HG03139 (cell line): ENCODE measurements around the gene CAPN12.
"Not testable (repeated sequence)": the region's sequence is repeated elsewhere in the genome, so short reads cannot be mapped to it uniquely, and the experiment has no call there.

Experiments
- ATAC-seq: cut with Tn5 transposase; IDR thresholded peaks from one replicate; pipeline ENCODE4 v1.9.1; 2021; ENCODE audit not compliant: unreplicated experiment

The CAPN12 gene

DNA sequence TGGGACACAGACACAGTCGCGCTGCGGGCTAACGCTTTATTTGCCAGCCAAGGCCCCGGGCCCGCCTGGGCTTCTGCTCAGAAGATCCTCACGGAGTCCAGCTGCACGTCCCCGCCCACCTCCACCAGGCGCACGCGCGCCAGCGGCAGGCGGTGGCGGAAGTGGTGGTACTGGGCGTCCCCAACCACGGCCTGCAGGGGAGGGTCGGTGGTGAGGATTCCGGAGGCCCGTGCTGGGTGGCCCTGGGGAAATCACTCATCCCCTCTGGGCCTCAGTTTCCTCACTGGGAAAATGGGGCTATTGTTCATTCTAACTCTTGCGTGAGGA is 26.6 kb upstream of the CAPN12 start:
- ATAC-seq = peak; percentile 59

DNA sequence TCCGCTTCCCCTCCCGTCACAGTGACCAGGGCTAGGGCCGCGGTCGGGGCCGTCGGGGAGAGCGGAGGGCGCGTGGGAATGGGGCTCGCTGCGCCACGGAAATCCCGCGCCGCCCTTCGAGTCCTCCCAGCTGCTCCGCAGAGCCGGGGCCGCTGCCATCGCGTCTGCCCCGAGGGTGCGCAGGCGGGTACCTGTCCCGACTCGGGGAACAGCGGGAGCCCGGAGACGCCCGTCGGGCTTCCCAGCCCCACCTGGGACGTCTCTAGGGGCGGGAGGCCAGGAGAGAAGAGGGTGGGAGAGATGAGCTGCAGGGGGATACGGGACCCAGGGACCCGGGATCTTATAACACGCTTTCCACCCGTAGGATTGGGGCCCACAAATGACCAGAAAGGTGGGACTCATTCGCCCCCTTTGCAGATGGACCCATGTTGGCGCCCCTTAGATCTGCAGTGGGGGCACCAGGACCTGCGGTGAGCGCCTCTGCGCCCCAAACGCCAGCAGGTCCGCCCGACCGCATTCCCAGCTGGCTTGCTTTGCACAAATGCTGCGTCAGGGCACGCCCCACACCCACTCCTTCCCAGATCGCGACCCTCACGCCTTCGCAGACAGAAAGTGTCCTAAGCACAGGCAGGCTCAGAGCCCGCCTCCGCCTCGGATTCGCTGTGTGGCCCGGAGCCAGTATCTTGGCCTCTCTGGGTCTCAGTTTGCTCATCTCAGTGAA is 26.1 kb upstream of the CAPN12 start:
- ATAC-seq = not testable (repeated sequence)

- ATAC-seq = peak; percentile 51
These were observed 25.4 kb upstream of the CAPN12 start for GRCh38 chr19:38769635-38770211.

- no peak for ATAC-seq
These were observed 22.2 kb upstream of the CAPN12 start for GRCh38 chr19:38766276-38767047.

GRCh38 chr19:38765214-38765613 is 20.9 kb upstream of the CAPN12 start:
- no peak for ATAC-seq

DNA sequence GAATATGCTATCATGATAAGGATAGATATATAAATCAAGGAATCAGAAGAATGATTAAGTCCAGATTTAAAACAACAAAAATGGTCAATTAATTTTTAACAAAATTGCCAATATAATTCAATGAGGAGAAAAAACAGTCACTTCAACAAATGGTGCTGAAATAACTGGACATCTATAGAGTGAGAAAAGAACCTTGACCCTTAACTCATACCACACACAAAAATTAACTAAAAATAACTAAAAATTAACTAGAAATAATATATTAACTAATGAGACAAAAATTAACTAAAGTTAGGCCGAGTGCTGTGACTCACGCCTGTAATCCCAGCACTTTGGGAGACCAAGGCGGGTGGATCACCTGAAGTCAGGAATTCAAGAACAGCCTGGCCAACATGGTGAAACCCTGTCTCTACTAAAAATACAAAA is 19.5 kb upstream of the CAPN12 start:
- ATAC-seq = no peak

GRCh38 chr19:38761884-38762389 is 17.7 kb upstream of the CAPN12 start:
- not testable (repeated sequence) for ATAC-seq

DNA sequence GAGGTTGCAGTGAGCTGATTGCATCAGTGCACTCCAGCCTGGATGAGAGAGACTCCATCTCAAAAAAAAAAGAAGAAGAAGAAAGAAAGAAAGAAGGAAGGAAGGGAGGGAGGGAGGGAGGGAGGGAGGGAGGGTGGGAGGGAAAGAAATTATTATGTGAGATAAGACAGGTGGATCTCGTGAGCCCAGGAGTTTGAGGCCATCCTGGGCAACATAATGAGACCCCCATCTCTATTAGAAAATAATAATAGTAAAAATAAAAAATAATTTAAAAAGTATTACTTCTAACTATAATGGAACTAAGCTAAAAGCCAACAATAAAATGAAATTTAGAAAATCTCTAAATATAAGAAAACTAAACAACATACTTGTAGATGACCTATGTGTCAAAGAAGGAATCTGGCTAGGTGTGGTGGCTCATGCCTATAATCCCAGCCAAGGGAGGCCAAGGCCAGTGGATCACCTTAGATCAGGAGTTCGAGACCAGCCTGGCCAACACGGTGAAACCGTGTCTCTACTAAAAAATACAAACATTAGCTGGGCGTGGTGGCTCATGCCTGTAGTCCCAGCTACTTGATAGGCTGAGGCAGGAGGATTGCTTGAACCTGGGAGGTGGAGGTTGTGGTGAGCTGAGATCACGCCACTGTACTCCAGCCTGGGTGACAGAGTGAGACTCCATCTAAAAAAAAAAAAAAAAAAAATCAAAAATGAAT is 16.7 kb upstream of the CAPN12 start:
- not testable (repeated sequence) for ATAC-seq

DNA sequence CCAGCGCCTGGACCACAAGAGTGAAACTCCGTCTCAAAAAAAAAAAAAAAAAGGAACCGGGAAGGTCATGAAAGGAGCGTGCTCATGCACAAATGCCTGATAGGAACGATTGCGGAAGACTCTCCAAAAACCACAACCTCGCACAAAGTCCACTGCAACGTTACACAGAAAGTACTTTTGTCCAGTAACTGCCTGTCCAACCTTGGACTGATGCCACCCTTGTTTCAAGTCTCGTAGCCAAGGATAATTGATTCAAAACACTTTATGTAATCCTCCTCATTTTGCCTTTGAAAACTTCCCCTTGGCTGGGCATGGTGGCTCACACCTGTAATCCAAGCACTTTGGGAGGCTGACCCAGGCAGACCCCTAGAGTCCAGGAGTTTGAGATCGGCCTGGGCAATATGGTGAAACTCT is 15.3 kb upstream of the CAPN12 start:
- ATAC-seq = no peak

- ATAC-seq = not testable (repeated sequence)
These were observed 9.9 kb upstream of the CAPN12 start for GRCh38 chr19:38754196-38754595.

DNA sequence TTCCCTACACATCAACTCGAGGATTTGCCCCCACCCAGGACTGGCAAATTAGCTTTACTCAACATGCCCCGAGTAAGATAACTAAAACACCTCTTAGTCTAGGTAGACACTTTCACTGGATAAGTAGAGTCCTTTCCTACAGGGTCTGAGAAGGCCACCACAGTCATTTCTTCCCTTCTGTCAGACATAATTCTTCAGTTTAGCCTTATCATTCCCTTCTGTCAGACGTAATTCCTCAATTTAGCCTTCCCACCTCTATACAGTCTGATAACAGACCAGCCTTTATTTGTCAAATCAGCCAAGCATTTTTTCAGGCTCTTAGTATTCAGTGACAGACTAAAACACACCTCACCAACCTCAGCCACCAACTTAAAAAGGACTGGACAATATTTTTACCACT is 9.5 kb upstream of the CAPN12 start:
- not testable (repeated sequence) for ATAC-seq

GRCh38 chr19:38745316-38745715 is 1.0 kb upstream of the CAPN12 start:
- no peak for ATAC-seq

GRCh38 chr19:38744874-38745273 is 600 bp upstream of the CAPN12 start:
- no peak for ATAC-seq

GRCh38 chr19:38743394-38744297 is 628 bp downstream of the CAPN12 start:
- no peak for ATAC-seq

- ATAC-seq = no peak
These were observed 1.4 kb downstream of the CAPN12 start for GRCh38 chr19:38742906-38743305.

- no peak for ATAC-seq
These were observed 2.0 kb downstream of the CAPN12 start for GRCh38 chr19:38742296-38742695.

DNA sequence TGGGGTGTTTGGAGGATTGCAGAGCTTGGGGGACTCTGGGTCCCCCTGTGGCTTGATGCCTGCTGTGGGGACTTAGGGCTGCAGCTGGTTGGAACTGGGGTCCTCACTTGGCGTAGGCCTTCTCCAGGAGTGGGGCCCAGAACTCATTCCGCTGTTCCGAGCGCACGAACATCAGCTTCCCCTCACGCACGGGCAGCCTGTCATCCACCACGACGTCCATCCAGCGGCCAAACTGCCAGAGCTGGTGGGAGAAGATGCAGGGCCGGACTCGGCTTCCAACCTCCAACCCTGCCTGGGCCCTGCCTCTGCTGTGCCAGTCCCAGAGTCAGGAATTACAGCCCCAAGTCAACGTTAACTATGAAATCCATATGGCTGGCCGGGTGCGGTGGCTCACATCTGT is 2.6 kb downstream of the CAPN12 start:
- ATAC-seq = no peak

DNA sequence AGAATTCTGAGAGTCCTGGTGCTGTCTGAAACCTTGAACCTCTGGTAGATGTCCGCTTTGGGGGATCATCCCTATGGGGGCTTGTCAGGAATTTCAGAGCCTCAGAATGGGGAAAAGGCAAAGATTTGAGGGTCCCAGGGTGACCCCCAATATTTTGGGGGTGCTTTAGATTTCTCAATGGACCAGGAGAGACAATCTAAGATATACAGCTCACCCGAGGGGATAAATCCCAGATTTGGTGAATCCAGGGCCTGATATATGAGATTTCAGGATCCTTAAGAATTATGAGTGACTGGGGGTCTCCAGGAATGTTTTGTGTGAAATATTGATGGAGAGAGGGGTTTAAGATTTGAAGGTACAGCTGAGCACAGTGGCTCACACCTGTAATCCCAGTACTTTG is 3.3 kb downstream of the CAPN12 start:
- no peak for ATAC-seq

DNA sequence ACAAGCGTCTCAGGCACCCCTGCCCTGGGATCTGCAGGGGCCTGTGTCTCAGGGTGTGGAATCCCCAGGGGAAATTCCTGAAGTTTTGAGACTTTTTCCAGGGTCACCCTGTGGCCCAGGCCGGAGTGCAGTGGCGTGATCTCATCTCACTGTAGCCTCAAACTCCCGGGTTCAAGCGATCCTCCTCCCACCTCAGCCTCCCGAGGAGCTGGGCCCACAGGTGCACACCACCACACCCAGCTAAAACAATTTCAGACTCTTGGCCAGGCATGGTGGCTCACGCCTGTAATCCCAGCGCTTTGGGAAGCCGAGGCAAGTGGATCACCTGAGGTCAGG is 4.0 kb downstream of the CAPN12 start:
- ATAC-seq = no peak

GRCh38 chr19:38739440-38740256 is 4.6 kb downstream of the CAPN12 start:
- ATAC-seq = no peak
